COLO668 (cell line): ENCODE results near the gene SOAT2.
"Not testable (repeated sequence)": the region's sequence is repeated elsewhere in the genome, so short reads cannot be mapped to it uniquely, and the experiment has no call there.

ENCODE experiments used
- DNase-seq: peaks from one replicate; lab custom pipeline; 2025; ENCODE audit not compliant: unreplicated experiment; lab: John Stamatoyannopoulos, UW

The SOAT2 gene

DNA sequence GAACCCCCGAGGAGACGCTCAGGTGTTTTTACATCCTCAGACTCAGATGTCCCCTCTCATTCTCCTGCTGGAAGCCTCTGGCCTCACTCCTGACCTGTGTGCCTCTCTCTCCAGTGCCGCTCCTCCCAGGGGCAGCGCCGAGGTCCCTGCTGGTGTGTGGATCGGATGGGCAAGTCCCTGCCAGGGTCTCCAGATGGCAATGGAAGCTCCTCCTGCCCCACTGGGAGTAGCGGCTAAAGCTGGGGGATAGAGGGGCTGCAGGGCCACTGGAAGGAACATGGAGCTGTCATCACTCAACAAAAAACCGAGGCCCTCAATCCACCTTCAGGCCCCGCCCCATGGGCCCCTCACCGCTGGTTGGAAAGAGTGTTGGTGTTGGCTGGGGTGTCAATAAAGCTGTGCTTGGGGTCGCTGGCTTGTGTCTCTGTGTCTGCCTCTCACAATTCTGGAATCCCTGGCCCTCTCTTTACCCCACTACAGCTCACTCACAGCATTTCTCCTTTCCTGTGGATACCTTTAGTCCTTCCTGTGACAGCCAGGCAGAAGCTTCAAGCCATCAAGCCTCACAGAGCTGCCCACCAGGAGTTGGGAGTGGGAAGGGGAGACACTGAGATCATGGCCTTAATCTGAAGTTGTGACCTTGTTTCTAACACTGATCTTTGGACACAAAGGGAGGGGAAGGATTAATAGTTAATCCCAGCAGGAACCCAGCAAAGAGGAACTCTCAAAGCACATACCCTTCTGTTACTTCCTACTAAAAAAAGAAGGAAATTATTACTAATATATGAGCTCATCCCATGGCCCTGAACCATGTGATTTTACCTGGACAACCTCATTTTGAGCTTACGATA, 1.1 kb upstream of the SOAT2 start:
- no peak for DNase-seq

DNA sequence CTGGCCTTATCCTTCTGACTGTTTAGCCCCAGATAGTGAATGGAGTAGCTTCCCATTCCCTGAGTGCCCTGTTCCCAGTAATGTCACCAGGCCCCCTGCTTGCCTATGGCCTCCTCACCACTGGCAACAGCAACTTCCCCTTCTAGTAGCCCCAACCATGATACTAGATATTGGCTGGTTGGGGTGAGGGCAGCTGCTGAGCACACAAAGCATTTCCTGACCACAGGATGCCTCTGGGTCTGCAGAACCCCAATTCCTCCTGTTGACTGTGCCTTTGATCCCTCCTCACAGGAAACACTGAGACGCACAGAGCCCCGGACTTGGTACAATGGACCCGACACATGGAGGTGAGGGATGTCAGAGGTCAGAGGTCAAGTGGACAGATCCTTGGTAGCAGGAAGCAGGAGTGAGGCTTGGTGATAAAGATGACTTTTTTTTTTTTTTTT, 597 bp downstream of the SOAT2 start:
- no peak for DNase-seq

- no peak for DNase-seq
Observed at GRCh38 chr12:53105256-53105655, 2.0 kb downstream of the SOAT2 start.

DNA sequence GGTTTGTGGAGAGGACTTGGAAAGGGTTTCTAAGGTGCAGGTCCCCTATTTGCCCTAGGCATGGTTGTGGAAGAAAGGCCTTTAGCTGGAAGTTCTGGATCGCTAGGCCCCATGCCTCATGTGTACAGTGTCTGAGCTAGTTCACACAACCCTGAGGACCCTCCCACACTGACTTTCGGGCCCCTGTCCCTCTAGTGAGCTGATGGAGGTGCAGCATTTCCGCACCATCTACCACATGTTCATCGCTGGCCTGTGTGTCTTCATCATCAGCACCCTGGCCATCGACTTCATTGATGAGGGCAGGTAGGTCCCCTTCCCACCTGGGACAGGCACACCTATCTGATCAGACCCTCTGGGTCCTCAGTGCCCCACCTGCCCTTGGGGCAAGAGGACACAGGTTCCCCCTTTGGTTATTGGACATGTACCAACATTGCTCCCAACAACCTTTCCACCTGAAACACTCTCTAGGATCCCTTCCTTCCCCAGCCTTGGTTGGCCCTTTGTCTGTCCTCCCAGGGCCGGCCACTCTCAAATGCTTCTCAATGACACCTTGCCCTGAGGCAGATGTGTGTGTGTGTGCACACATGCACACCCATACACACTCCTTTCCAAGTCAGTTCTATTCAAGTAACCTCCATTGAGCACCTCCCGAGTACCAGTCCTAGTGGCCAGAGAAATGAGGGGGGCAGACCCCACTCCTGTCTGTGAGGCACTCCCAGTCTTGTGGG, 2.6 kb downstream of the SOAT2 start:
- DNase-seq = no peak

- no peak for DNase-seq
Observed at GRCh38 chr12:53107122-53107521, 3.8 kb downstream of the SOAT2 start.

DNA sequence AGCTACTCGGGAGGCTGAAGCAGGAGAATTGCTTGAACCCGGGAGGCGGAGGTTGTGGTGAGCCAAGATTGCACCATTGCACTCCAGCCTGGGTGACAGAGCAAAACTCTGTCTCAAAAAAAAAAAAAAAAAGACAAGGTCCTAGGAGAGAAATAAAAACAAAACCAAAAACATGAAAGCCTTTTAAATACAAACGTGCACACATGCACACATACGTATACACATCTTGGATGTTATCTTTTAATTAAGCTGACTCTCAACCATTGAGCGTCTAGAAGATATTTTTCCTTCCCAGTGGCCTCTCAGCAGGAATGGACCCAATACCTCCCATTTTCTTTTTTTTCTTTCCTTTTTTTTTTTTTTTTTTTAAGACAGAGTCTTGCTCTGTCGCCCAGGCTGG, 9.1 kb downstream of the SOAT2 start:
- not testable (repeated sequence) for DNase-seq

DNA sequence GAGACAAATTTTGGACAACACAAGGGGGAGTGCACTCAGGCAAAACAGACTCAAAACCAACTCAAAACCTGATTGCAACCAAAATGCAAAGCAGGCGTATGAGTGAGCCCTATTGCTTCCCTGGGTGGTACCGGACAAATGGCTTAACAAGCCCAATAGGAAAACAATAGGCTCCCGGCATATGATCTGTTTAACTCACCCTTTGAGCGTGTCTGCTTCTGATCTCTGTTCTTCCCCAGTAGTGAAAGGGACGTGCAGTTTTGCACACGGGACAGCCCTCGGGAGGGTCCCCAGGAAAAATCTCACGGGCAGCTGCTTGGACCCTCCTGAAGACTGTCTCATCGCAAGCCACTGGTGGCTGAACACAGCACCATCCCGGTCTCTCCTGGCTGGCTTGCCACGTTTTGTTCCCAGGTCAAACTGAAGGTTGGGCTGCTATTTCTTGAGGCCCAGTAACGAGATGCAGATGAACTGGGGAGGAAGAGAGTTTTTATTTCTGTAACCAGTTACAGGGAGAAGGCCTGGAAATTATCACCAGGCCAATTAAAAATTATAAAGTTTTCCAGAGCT, 9.9 kb downstream of the SOAT2 start:
- DNase-seq = no peak

- no peak for DNase-seq
Observed at GRCh38 chr12:53113951-53114350, 10.7 kb downstream of the SOAT2 start.

GRCh38 chr12:53115112-53115890, 12.0 kb downstream of the SOAT2 start:
- no peak for DNase-seq

- no peak for DNase-seq
Observed at GRCh38 chr12:53115891-53116648, 12.8 kb downstream of the SOAT2 start.

DNA sequence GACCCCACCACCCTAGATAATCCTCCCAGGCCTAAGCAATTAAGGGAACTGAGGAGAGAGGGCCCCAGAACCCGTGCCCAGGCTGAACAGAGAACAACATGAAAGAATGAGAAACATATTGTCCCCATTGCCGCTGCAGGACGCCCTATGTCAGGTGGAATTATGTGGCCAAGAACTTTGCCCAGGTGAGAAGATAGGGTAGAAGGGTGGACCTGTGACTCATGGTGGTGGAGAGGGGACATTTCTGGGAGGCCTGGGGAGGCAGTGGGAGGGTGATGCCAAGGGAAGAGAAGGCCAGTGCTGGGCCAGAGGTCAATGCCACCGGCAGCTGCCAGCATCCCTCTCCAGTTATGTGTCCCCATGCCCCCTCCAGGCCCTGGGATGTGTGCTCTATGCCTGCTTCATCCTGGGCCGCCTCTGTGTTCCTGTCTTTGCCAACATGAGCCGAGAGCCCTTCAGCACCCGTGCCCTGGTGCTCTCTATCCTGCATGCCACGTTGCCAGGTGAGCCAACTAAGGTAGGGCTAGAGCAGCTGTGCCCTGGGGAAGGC, 15.5 kb downstream of the SOAT2 start:
- no peak for DNase-seq

DNA sequence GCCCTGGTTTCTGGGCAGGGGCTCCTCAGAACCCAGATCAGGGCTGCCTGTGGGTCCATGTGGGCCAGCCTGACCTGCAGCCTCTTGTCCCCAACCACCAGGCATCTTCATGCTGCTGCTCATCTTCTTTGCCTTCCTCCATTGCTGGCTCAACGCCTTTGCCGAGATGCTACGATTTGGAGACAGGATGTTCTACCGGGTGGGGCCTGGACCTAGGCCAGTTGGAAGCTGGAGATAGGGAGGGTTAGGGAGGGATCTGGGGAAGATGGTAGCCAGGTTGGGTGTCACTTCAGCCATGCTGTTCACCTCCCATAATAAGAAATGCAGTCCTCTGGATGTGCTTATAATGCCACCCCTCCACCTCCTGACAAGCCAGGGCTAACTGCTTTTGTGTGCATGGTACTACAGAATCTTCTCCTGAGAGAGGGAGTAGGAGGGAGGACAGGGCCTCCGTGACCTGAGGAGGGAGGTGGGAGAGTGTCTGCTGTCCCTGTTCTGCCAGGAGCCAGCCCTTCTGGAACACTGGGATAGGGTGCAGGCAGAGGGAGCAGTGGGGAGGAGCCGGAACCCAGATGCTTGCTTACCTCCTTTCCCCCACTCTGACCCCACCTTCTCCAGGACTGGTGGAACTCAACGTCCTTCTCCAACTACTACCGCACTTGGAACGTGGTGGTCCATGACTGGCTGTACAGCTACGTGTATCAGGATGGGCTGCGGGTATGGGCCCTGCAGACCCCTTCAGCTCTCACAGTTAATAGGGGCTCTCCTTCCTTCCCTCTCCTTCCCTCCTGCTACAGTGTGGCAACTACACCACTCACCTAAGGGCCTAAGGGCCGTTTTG, 17.6 kb downstream of the SOAT2 start:
- no peak for DNase-seq

GRCh38 chr12:53122961-53123468, 19.7 kb downstream of the SOAT2 start:
- DNase-seq = no peak

DNA sequence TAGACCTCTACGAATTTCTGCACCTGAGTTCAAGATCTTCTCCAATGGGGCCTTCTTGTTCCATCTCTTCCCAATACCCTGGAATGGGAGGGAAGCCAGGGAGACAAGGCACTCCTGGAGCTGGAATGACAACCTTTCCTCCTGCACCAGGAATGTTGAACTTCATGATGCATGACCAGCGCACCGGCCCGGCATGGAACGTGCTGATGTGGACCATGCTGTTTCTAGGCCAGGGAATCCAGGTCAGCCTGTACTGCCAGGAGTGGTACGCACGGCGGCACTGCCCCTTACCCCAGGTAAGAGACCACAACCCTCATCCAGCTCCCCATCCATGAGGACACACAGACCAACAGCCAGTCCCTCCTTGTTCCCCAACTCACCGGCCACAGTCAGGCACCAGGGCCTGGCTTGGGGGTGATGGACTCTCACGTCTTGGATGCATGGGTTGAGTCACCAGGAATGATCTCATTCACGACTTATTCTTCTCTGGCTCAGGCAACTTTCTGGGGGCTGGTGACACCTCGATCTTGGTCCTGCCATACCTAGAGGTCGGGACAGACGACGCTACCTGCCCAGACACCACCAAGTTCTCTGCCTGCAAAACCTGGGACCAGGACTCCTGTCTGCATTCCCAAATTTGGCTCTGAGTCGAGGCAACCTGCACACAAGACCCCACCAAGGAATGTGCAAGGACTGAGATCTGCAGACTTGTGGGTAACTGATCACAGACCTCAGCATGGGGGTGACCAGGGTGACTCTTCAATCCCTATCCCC, 20.5 kb downstream of the SOAT2 start:
- no peak for DNase-seq

DNA sequence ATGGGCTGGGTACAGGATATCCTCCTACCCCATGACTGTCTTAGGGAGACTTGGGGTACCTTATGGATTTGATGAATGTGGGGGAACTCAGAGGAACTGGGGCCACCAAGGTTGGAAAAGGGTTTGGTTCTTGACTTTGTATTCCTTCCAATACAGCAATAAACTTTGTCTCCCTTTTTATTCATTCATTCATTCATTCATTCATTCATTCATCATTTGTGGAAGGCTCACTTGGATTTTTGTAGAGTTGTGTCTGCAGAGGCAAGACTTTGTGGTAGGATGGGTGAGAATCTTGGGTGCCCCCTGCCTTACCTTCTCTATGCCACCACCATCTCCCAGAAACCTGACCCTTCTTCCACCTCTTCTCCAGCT, 21.1 kb downstream of the SOAT2 start:
- no peak for DNase-seq

DNA sequence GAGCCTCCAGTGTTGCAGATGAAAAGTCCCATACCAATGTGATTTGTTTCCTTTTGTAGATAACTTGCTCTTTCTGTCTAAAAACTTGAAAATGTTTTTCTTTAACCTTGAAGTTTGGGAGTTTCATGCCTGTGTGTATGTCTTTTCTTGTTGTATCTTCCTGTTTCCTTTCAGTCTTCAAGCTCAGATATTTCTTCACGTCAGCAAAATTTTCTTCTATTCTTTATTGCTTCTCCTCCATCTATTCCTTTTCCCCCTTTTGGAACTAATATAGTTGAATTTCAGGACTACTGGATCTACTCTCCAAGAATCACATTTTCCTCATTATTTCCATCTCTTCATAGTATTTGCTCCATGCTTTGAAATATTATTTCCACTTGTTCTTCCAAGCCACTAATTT, 23.9 kb downstream of the SOAT2 start:
- DNase-seq = no peak

- DNase-seq = no peak
Observed at GRCh38 chr12:53128780-53129569, 25.7 kb downstream of the SOAT2 start.

DNA sequence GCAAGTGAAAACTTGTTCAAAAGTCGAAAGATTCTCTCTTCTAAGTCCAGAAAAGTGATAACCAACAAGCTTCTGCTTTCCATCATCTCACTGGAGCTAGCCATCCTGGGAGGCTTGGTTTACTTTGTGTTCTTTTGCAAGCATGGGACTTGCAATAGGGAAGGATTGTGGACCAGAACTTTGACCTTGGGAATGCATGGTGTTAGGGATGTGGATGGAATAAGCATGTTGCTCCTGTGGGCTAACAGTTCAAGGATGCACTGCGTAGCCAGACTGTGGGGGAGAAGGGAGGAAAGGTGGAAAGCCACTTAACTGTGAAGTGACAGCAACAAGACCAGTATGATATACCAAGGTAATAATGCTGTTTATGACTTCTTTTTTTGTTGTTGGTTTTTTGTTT, 28.6 kb downstream of the SOAT2 start:
- no peak for DNase-seq
